ENCODE measurements around the gene NDUFA13. TPM values are rescaled to one million over a fixed set of nuclear protein-coding genes. Genes with fewer than 3 reads are reported as not detected.
A peak's percentile ranks its signal among the peaks of the same experiment; 100 is the strongest.

NDUFA13 gene
- total RNA-seq, 1 experiment from 2014 or later: 489 TPM

GRCh38 chr19:19562665-19563347 lies 46.8 kb downstream of the NDUFA13 start:
- peak; percentile 47 for TF ChIP-seq CTCF (conservative IDR thresholded peaks at IDR 0.05)
- Histone ChIP-seq H3K23me2 (ENCODE audit: insufficient read length, low read depth, low read length, poor library complexity, severe bottlenecking) (no peaks in the 10 kb centered on the region), H3K18ac (ENCODE audit: insufficient read length, low read depth, low read length) (no peak overlapping the region), H4K8ac (replicated peaks; ENCODE audit: insufficient read length, low read depth, low read length) (no peak overlapping the region), H3K14ac (ENCODE audit: insufficient read depth, low read length) (no peak overlapping the region; the same call in 1 of the 2 replicates), H2BK120ac (ENCODE audit: low read depth, low read length, poor library complexity, severe bottlenecking) (no peak overlapping the region), H4K91ac (ENCODE audit: insufficient read length, low read depth, low read length) (no peak overlapping the region), H2AK5ac (ENCODE audit: insufficient read length, low read length) (no peak overlapping the region), H4K5ac (ENCODE audit: insufficient read length, low read depth, low read length) (no peak overlapping the region), H2BK15ac (ENCODE audit: low read depth, low read length) (no peak overlapping the region), H3K56ac (ENCODE audit: insufficient read length, low read depth, low read length) (no peak overlapping the region), H3K4me2 (ENCODE audit: insufficient read depth, insufficient read length, low read length) (no peak overlapping the region), H3K4me1 (ENCODE audit: insufficient read depth, low read length) (no peaks in the 10 kb centered on the region; the same call in 1 of the 2 replicates), H3K9me3 (ENCODE audit: control insufficient read depth, low read depth, low read length) (no peaks in the 10 kb centered on the region), H3K79me1 (ENCODE audit: insufficient read depth, low read depth, low read length, poor library complexity, severe bottlenecking) (no peaks in the 10 kb centered on the region), H3K27ac (ENCODE audit: insufficient read length, low read depth, low read length) (no peak overlapping the region), H3K9ac (ENCODE audit: extremely low read depth, insufficient read length, low read length) (no peak overlapping the region), H4K20me1 (ENCODE audit: control insufficient read depth, insufficient read depth, insufficient read length) (no peaks in the 10 kb centered on the region), H2BK5ac (ENCODE audit: insufficient read length, low read length) (no peak overlapping the region), H2BK12ac (ENCODE audit: insufficient read length, low read depth, low read length) (no peak overlapping the region), H3K27me3 (ENCODE audit: insufficient read depth, low read length) (no peaks in the 10 kb centered on the region), H2BK20ac (ENCODE audit: low read depth, low read length, poor library complexity, severe bottlenecking) (no peak overlapping the region), H2AFZ (ENCODE audit: low read length) (no peak overlapping the region), H3K23ac (ENCODE audit: insufficient read length, low read depth, low read length) (no peak overlapping the region), H3T11ph (ENCODE audit: low read length) (no peak overlapping the region), H3K79me2 (ENCODE audit: insufficient read depth, low read length) (no peaks in the 10 kb centered on the region), H3K4ac (ENCODE audit: low read depth, low read length) (no peak overlapping the region)
- no peak overlapping the region for H3K27ac Mint-ChIP-seq
- no CpG with 5 or more reads among the region's 17 CpGs for WGBS (ENCODE audit: extremely low coverage, insufficient read length, low lambda C conversion rate)
- peaks cover 5 to 9% of the 10 kb centered on the region in 2 experiments for H3K4me1 Mint-ChIP-seq
- no peaks in the 10 kb centered on the region for H3K27me3 Mint-ChIP-seq (ENCODE audit: low read depth)
- no peaks in the 10 kb centered on the region for H3K9me3 Mint-ChIP-seq
- no peak for DNase-seq
- no peak overlapping the region for H3K4me3 Mint-ChIP-seq
- peaks cover 2 to 8% (median 8%) of the 10 kb centered on the region in 3 experiments for H3K36me3 Mint-ChIP-seq (ENCODE audit: insufficient read depth in 1 of 3, low read depth in 3 of 3)

All from H9 (cell line).